Inflammatory macrophage (primary cell): Measurements from ENCODE around the gene NOP16.

Experiments used
- DNase-seq, 2 donors: peaks; one replicate each; pipeline ENCODE4 v3.0.0-alpha.2; 2020 to 2022

The NOP16 gene

DNA sequence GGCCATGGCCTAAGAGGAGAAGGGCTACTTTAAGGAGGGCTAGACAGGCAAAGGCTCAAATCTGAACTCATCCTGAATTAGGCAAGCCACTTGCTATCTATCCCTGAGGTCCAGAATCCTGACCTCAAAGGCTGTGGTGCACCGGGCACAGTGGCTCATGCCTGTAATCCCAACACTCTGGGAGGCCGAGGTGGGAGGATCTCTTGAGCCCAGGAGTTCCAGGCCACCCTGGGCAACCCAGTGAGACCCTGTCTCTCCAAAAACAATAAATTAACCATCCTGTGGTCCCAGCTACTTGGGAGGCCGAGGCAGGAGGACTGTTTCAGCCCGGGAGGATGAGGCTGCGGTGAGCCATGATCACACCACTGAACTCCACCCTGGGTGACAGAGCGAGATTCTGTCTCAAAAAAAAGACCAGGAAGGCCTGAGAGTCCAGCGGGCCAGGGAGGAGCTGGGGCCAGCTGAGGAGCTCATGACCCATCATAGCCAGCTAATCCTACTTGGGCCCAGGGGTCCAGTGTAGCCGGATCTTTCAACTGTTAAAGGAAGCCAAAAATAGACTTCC, 4.0 kb downstream of the NOP16 start:
- no peak for DNase-seq

DNA sequence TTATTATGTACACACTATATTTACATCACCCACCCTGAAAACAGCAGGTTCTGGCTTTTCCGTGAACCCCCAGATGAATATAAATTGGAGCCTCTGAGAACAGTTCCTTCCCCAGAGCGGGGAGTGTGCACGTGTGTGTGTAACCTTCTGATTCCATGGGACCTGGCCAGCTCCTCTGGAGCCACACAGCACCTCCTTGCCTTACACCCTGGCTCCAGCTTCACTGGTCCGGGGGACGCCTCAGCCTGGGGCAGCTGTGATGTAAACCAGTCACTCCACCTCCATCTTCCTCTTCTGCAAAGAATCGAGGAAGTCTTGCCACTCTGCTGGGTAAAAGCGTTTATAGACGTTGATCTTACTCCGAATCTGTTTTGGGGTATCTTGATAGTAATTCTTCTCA, 4.4 kb downstream of the NOP16 start:
- DNase-seq, result peak; percentile 18 to 37

DNA sequence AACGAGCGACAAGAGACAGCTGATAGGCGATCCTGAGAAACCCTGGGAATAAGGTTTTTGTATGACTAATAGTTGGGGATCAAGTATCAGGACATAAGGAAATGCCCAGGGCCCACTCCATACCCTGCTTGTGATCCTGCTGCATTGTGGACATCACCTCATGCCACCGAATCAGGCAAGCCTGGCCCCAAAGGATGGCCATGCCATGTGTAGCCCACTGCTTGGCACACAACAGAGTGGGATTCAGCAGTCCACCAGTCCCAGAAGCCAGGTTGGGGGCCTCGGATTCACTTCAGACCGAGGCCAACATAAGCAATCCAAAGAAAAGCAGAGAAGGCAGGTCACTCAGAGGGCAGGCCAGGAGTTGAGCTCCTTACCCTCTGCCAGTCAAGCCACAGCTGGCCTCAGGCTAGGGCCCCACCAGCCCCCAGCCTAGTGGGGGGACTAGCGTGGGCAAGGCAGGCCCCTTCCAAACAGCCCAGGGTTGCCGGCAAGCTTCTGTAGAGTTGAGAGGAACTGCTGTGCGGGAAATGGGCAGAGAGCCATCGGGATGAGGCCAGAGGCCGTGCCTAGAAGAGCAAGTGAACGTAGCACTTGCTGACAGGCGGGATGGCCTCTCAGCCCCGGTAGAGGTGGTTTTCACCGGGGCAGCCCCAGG, 5.0 kb downstream of the NOP16 start:
- no peak for DNase-seq

- no peak for DNase-seq
Observed at GRCh38 chr5:176382721-176383120, 5.7 kb downstream of the NOP16 start.

GRCh38 chr5:176381979-176382378, 6.4 kb downstream of the NOP16 start:
- DNase-seq, result no peak

- no peak for DNase-seq
Observed at GRCh38 chr5:176381423-176381822, 7.0 kb downstream of the NOP16 start.

GRCh38 chr5:176379881-176380280, 8.5 kb downstream of the NOP16 start:
- no peak for DNase-seq

GRCh38 chr5:176373100-176373818, 15.1 kb downstream of the NOP16 start:
- DNase-seq, result peak; percentile 7 to 20

- peak; percentile 28 to 69 for DNase-seq
Observed at GRCh38 chr5:176371621-176372539, 16.5 kb downstream of the NOP16 start.

- no peak for DNase-seq
Observed at GRCh38 chr5:176369934-176370711, 18.3 kb downstream of the NOP16 start.

GRCh38 chr5:176368726-176369125, 19.7 kb downstream of the NOP16 start:
- no peak for DNase-seq

DNA sequence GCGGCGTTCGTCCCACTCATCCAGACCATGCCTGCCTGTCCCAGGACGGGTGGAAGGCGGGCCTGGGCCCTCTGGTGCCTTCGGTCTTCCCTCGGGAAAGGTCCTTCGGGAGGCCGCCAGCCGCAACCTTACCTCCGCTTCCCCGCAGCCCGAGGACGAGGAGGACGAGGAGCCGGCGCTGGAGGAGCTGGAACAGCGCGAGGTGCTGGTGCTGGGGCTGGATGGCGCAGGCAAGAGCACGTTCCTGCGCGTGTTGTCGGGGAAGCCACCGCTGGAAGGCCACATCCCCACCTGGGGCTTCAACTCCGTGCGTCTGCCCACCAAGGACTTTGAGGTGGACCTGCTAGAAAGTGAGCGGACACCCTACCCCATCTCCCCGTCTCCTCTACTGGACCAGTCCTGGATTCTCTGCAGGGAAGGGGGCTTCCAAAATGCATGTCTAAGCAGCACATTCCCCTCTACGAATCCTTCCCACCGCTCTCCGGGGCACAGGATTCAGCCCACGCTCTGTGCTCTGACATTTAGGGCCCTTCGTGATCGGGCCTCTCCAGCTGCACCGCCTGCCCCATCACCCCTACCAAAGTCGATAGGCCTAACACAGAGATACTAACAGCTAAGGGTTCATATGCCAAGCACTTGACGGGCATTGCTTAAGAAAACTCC, 22.0 kb downstream of the NOP16 start:
- DNase-seq, result no peak

DNA sequence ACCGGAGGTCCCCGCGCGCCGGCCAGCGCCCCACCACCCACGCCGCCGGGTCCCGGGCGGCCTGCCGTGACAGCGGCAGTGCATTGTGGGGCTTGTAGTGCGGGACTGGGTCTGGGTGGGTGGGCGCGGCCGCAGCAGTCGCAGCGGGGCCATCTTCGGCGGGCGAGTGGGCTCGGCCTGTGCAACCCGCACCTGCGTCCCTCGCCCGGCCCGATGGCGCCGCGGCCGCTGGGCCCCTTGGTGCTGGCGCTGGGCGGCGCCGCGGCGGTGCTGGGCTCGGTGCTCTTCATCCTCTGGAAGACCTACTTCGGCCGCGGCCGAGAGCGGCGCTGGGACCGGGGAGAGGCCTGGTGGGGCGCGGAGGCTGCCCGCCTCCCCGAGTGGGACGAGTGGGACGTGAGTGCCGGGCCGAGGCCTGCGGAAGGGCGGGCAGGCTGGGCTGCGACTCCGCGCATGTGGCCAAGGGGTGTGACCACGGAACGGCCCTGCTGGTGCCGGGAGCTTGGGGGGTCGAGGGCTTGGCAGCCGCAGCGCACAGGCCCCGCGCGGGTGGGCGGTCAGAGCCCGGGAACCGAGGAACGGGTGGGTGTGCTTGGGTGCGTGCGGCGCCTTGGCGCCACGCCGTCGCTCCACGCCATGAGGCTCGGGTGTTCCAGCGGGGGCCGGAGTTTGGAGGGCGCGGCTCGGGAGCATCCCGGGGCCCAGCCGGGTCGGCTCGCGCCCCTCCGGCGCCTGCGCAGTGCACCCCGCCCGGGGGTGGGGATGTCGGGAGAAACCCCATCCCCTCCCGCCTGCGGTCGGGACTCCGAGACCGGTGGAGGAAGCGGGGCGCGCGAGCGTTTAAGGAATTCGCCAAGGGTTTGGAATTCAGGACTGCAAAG, 22.8 kb downstream of the NOP16 start, which contains the start of gene ARL10:
ARL10 (plus strand) TSS at position 137 of the 881 bp plus-strand sequence; CDS start at position 214, 77 bp downstream.
- peak in 1 of 2 donors; percentile 42 for DNase-seq

- DNase-seq, result no peak
Observed at GRCh38 chr5:176364765-176365350, 23.5 kb downstream of the NOP16 start.

DNA sequence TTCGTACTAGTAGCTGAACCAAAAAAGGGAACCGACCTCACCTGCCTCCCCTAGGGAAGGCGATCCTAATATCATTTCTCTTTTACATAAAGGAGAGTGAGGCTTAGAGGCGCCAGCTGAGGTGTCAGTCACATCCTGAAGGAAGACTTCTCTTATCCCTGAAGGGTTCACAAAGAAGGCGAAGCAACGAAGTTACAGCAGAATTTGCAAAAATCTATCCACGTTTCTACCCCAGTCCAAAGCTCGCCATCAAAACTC, 26.2 kb downstream of the NOP16 start:
- no peak for DNase-seq

- peak; percentile 91 to 95 for DNase-seq
Observed at GRCh38 chr5:176361437-176362232, 26.8 kb downstream of the NOP16 start, which contains the start of gene KIAA1191. Gene KIAA1191 (minus strand): TSS chr5:176361764. CDS start chr5:176359508, 2,256 bp downstream.

- no peak for DNase-seq
Observed at GRCh38 chr5:176360894-176361436, 27.4 kb downstream of the NOP16 start.

DNA sequence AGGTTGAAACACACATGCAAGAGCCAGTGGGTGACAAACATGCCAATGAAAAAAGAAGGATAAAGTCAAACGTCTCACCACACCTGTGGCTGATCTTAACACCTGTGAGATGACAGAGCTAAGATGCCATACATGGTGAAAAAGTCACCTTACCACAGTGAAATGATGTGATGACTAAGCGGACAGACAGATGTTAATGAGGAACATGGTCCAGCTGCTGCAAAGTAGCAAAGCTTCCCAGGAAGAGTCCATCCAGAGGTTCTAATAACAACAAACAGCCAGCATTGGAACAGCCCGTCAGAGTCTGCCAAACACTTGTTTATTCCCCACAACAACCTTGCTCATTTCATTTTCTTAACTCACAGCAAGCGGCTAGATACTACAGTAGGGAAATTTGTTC, 28.7 kb downstream of the NOP16 start:
- no peak for DNase-seq

DNA sequence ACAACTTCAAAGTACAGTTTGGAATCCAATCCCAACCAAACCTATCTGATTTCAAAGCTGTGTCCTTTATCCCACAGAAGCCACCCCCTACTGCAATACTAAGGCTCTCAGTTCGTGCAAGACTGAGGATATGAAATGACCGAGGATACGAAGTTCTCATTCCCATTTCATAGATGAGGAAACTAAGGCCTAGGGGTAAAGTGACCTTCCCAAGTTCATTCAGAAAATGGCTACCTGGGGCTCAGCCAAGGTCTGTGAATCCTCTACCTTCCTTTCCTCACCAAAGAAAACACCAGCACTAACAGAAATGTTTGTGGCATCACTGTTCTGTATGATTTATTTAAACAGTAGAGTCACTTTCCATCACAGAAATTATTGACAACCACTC, 32.2 kb downstream of the NOP16 start:
- DNase-seq, result no peak
